NCI-H460 (cell line): ENCODE data around the gene NMNAT2. TPM values are rescaled to one million over a fixed set of nuclear protein-coding genes. Genes with fewer than 3 reads are reported as not detected.

Source experiments
- DNase-seq: peaks from one replicate; pipeline ENCODE4 v3.0.0-alpha.2; 2016; ENCODE audit warnings: low read depth; ENCODE audit errors: extremely low read depth
- total RNA-seq: library from RNA; depleted of rRNA; stranded (reverse); fragments of >200 nt; shearing (Covaris generic); gene quantifications from 2 replicates; pipeline ENCODE4 v1.2.3, GENCODE V29; 2014

The NMNAT2 gene
- total RNA-seq, 1 experiment from 2014 or later, result 5.3 TPM

DNA sequence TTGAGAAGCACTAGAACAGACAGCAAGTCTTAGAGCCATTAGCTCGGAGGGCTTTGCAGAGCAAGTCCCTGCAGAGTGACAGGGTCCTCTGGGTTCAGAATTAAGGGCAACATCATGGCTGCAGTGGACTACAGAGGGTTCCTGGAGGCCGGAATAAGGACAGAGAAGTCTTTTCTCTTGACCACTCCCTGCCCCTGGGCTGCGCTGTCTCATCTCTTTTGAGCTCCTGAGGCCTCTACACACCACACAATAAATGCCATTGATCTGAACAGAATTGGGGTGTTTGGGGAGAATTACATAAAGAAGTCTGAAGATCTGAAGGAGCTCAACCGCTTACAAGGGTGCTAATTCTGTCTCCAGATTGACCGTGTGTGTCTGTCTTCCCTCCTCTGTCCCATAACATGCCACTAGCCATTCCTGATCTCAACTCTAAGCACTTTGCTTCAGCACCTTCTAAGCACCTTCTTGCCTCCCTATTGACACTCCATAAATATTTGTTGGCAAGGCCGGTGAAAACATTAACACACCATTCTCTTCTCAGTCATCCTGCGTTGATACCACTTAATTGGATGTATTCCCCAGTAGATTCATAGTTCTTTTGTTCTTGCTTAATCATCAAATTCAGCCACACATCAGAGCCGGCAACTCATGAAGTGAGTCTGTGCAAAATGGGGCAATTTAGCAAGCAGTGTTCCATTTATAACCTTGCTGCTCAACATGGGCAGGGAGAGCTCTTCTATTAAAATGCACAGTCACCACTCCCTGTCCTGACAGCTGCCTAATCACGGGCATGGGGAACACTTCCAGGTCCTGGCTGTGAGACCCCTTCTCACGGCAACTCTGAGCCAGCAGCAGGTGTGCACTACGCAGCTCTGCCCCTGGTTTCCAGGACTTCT lies 49.7 kb downstream of the NMNAT2 start:
- no peak for DNase-seq

DNA sequence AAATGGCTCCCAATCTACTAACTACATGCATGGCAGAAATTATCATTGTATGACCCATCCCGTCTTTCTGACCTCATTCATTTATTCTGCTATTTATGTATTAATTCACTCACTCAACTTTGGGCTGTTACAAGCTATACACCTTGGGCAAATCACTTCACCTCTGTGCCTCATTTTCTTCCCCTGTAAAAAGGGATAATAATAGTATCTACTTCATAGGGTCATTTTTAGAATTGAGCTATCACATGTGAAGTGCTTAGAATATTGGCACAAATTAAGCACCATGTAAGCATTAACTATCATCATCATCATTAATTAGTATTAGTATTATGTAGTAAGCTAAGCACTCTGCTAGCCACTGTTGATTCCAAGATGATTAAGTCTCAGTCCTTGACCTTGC lies 52.1 kb downstream of the NMNAT2 start:
- DNase-seq, result no peak

DNA sequence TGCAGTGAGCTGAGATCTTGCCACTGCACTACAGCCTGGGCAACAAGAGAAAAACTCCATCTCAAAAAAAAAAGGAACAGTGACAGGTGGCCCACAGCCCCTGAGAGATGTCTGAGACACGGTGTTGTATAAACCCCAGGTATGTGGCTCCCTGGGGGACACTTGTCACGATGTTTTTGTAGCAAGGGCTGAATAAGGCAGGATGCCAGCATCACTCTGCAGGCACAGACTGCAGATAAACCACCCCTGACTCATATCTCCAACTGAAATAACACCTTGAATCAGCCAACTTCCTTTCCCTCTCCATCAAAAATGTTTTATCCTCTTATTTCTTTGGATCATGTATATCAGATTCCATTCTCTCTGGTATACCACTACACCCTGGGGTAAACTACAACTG lies 52.5 kb downstream of the NMNAT2 start:
- no peak for DNase-seq

DNA sequence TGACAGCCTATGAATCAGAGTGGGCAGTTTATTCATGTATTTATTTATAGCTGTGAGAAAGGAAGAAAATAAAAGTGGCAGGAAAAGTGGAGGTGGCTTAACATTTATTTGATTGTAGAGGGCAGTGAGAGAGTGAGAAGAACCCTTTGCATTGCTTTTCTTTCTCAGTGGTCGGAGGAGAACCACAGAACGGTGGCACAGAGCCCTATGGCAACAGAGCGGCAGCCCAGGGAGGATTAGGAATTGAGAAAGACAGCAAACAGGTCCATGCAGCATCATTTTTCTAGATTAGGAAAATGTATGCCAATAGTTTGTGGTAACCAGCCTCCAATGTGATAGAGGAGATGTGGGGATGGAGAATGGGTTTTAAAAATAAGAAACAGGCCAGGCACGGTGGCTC lies 53.1 kb downstream of the NMNAT2 start:
- no peak for DNase-seq

DNA sequence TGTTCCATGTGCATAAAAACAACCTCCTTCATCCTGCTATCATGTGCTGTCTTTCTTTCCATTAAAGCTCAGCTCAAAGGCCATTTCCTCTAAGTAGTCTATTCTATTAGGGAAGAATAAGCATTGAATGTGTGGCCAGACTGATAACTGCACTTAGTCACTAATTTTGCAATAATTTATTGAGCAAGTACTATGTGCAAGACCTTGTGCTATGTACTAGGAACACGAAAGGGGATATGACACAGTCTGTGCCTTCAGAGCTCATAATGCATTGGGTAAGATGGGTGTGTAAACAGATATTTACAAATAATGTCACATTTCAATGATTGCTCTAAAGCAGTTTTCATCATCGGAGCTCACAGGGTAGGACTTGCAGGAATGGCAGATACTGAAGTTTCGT lies 54.2 kb downstream of the NMNAT2 start:
- no peak for DNase-seq

DNA sequence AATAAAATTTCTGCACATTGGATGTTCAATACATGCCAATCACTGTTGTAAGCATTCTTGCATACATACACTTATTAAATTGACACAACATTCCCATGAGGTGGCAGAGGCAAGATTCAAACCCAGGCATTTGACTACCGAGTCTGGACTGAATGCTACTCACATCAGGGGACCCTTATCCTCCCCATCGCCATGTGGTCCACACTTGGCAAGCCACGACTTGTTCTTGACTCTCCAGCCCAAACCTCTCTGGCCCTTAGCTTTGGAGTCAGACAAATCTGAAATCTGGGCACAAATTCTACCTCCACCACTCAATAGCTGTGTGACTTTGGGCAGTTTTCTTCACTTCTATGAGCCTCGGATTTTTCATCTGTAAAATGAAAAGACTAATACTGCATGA lies 57.1 kb downstream of the NMNAT2 start:
- no peak for DNase-seq

DNA sequence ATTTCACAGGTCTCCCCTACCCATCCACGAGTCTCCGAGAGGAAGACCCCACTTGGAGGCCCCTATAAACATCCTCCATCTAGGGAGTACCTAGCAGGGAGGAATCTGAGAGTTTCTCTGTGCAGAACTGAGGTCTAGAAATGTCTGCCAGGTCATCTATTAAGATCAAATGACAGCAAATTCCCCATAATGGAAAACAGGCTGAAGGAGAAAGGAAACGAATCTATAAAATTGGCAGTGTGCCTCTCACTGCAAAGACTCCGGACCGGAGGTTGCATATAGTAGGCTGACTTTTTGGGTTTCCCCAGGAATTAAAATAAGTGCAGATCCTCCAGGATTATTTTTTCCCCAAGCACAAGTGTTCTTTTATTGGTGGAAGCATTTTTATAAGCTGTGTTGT lies 57.7 kb downstream of the NMNAT2 start:
- DNase-seq, result no peak

DNA sequence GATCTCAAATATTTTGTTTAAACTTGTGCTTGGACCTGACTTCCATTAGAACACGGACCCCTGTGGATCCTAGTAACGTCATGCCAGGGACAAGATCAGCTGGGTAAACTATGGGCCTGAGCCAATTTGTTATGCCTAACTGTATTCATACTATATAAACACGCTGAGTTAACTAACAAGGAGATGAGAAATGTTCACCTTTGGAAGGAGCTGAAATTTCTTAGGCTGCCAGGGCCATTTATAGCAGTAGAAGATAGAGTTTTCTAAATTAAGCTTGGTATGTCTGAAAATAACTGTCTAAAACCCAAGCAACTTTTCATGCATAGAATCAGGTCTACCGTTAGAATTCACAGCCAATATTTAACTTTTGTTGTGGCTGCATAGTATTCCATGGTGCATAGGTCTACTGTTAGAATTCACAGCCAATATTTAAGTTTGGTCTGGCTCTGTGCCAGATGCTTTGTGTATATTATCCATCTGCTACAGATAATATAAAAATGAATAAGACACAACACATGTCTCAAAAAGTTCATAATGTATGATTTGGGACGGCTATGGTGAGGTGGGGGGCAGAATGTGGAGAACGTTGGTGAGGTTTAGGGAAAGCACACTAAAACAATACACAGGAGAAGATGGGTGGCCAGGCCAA lies 61.5 kb downstream of the NMNAT2 start:
- no peak for DNase-seq

DNA sequence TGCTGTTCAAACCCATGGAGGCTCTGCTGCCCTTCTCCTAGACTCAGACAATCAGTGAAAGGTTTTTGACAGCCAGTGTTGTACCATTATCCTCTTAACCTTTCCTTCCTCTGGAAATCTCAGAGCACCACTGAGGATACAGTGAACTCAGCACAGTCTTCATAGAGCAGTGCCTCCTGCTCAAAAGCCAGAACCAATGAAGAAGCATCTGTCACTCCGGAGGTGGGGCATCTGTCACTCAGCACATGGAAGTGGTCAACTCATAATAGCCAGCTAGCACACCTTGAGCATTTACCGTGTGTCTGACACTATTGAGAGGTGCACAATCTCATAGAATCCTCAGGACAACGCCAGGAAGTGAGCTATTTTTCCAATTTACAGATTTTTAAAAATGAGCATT lies 62.4 kb downstream of the NMNAT2 start:
- no peak for DNase-seq

DNA sequence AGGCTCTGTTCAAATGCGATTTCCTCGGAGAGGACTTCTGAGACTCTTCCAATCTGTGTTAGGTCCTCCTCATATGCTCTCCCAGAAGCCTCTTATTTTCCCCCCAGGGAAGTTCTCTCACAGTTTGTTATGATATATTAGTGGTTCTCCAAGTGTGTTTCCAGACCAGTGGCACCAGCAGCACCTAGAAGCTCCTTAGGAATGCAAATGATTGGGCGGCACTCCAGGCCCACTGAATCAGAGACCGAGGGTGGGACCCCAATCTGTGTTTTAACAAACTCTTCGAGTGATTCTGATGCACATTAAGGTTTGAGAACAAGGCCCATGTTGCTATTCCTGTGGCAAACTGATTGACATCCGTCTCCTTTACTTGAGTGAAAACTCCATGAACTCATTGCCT lies 63.0 kb downstream of the NMNAT2 start:
- DNase-seq, result no peak

DNA sequence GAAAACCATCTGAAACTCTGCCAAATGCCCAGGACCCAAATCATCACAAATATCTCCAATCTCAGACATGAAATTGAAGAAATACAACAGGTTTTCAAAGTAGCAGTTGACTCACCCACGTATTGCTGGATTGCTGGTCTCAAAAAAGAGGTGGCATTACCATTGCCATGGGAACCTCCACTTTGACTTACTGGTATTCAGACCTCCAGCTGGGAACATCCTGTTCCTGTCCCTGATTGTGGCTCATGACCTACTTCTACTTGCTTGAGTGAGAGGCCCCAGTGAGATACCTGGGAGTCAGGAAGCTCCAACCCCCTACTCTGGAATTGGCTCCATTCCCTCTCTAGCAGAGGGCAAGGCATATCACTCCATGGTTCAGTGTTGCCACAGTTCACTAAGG lies 64.6 kb downstream of the NMNAT2 start:
- no peak for DNase-seq

DNA sequence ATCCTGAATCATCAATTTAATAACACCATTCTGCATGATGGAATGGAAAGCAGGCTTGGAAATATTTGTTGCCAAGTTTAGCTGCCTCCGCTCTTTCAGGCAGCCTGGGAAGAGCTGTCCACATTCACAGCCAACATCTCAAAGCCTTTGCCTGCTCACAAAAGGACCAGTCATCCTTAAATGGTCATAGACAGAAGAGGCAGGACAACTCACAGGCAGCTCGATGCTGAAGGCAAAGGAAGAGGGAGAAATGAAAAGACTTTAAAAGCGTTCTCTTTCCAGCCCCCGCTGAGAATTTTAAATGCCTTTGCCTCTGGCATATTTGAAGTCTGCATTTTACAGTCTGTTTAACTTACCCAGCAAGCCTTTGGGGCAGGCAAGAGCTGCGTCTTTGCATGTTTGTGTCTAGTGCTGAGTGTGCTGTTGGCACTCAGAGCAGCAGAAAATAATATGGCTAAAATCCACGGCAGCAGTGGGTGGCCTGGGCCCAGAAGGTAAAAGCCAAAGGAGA lies 68.9 kb downstream of the NMNAT2 start:
- DNase-seq, result no peak

DNA sequence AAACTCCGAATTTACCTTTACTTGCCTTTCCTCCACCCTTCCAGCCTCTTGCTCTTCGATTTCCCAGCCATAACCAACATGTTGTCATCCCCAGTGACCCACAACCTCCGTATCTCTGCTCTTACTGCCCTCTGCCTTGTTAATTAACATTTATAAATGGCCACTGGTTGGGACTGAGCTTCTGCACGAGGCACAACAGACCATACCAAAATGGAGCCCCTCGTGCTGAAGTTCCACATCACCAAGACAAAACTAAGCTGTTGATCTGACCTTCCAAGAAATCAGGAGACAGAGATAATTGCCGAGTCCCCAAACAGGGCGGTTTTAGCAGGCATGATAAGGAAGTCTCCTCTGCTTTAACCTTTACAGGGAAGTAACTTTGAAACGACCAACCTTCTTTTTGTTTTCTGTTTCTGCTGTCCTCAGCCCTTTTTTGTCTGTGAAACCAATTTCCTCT lies 71.9 kb downstream of the NMNAT2 start:
- no peak for DNase-seq

DNA sequence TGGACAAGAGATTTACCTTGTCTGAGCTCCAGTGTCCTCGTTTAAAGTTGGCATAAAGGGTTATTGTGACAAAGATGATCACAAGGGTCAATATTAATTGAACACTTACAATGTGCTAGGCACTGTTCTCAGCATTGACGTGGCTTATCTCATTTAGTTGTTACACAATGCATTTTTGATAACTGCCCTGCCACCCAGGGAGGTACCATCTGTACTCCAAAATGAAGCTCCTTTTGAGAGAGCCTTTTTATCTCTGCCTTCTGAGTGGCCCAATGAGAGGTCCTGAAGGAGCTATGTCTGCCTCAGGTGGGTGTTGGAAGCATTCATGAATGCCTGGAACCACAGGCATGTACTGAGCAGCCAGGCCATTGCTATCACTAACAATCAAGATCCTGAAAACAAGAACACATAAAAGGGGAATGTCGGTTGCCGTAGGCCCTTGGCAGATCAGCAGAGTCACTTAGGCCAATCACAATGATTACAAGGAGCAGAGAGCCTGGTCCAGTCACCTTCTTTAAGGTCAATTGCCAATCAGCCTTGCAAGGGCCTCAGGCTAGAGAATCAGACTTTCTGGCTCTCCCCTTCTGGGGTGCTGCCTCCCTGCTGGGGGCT lies 78.5 kb downstream of the NMNAT2 start:
- no peak for DNase-seq

DNA sequence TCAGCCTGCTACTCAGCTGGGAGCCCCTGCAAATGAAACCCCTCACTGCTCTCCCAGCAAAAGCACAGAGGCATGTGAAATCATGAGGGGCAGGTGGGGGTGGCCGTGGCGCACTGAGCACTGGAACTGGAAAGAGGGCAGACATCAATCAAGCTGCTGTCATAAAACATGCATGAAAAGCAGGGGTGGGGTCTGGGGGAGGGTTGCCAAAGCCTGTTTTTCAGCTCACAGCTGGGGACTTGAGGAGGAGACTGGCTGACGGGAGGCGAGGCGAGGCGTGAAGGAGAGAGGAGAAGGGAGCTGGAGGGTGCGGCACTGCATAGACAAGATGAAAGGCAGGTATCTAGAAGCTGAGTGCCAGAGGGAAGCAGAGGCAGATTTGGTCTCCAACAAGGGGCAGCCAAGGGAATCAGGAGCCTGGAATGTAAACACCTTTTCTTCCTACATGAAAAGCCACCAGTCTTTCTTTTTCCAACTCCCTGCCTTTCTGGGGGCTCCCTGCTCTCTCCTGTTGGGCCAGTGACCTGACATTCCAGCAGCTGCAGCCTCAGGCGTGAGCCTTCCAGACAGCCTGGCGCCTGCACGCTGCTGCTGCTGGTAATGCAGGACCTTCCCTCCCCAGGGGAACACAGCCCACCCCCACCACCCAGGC lies 87.0 kb downstream of the NMNAT2 start:
- DNase-seq, result no peak

DNA sequence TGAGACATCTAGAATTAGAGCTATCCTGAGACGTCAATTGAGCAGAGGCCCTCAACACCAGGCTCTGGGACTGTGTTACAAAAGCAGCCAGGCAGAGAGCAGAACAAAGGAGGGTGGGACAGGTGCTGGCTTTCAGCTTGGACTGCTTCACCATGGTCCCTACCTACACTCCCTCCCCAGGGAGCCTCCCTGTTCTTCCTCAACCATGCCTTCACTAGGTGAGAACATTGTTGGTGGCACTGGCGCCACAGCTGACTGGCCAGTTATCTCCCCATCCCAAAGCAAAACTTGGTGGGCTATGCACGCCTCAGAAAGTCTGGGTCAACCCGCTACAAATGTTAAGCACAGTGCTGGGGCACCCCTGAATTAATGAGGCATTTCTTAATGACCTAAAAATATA lies 87.8 kb downstream of the NMNAT2 start:
- DNase-seq, result no peak

DNA sequence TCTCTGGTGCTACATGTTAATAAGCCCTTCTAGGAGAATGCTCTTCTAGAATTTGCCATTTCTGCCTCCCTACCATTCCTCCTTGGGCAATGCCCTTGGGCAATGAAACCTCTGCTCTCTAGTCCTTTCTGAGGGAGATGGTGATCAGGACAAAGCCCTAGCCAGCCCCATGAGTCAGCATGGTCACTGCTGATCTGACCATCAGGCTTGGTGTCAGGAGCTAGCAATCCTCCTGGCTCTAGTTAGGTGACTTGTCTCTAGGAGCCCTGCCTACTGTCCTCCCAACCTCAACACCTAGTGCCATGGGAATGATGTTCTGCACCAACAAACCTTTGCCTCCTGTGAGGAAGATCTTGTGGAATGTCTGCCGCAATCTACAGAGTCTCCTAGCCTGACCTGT lies 89.8 kb downstream of the NMNAT2 start:
- no peak for DNase-seq

DNA sequence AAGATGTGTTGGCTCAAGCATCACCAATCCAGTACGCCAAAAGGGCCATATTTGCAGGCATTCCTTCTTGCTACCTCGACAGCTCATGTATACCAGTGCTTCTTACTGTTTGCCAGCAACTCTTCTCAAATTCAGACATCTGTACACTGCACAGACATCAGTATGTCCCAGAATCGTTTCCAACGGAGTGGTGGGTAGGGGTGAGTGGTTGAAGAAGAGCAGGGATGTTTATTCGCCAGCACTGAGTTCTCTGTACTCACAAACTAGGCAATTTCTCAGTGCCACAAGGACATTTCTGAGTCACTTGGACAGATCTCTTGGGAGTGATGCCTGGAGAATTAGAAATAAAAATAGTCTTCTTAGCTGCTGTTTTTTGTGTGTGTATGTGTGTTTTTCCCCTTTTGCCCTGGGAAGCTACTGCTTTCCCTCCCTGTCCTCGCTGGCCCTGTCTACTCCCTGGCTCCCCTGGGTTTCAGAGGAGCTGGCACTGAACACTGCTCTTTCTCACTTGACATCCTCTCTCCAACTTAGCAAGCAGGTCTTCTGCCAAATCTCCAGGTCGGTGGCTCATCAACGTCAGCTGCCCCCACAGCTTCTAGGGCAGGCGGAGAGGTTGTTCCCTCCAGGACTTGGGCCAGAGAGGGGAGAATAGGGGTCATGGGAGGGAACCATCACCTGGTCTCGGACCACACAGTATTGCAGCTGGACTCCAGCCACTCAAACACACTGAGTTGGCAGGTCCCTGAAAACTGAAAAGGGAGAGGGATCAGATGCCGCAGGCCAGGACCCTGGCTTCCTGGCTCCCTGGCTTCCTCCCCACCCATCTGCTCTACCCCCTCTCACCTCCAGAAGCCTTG lies 90.5 kb downstream of the NMNAT2 start:
- DNase-seq, result no peak

DNA sequence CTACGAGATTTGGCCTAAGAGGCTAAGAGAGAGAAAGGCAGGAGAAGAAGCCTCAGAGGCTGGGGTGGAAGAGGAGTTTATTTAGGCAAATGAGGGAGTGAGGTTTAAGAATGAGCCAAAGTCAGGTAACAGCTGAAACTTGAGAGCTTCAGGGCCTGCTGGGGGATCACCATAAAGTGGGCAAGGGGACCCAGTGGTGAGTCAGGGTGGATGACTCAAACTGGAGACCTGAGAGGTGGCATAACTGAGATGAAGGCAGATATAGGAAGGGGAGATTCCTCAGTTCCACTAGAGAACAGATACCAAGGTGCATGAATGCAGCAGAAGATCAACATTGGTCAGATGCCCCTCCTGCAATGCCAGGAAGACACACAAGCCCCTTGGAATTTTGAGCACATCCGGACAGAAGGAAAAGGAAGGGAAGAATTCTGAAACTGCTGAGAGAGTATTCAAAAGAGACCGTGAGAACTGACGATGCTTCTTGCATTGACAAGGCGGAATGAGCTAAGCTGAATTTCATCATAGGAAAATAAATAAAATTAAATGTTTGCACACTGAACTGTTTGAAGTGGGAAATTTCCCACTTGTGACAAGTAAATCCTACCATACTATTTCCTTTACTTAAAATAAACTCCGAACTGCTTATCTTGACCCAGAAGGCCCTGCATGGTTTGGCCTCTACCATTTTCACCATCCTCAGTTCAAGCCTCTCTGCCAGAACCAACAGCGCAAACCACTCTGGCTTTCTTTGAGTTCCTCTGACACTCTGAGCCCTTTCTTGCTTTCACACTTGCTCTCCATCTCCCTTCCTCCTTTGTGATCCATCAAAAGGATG lies 94.1 kb downstream of the NMNAT2 start:
- no peak for DNase-seq
